Measurements from ENCODE around the gene IRX2. TPM values are rescaled to one million over a fixed set of nuclear protein-coding genes. Genes with fewer than 3 reads are reported as not detected.

The IRX2 gene
- total and polyA plus RNA-seq, 2 donors (not counting 3 experiments of a cell fraction or from before 2014, with no cell fraction given): not detected

- no peak for TF ChIP-seq JUN (IDR thresholded peaks at IDR 0.05; ENCODE audit: borderline replicate concordance, insufficient read depth, insufficient read length, low read depth)
- no peak for TF ChIP-seq POLR2AphosphoS5 (IDR thresholded peaks at IDR 0.05; ENCODE audit: insufficient read depth, low read depth, low read length)
- TF ChIP-seq POLR2A (IDR thresholded peaks at IDR 0.05; ENCODE audit: low read depth, low read length): no peak
- no peak for TF ChIP-seq EZH2 (IDR thresholded peaks at IDR 0.05; ENCODE audit: borderline replicate concordance, low read depth, low read length, severe bottlenecking)
- no peak for TF ChIP-seq FOS (IDR thresholded peaks at IDR 0.05; ENCODE audit: borderline replicate concordance, insufficient read depth, low read length)
- TF ChIP-seq CTCF (IDR thresholded peaks at IDR 0.05; ENCODE audit: extremely low read depth in 1 of 2, insufficient read depth in 1 of 2, low read depth in 1 of 2, low read length in 2 of 2): no peak
- TF ChIP-seq MYC (IDR thresholded peaks at IDR 0.05; ENCODE audit: low read depth, low read length): no peak
- TF ChIP-seq, protein P1, sequence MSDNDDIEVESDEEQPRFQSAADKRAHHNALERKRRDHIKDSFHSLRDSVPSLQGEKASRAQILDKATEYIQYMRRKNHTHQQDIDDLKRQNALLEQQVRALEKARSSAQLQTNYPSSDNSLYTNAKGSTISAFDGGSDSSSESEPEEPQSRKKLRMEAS (IDR thresholded peaks at IDR 0.05; ENCODE audit: insufficient read depth, insufficient read length): no peak
- TF ChIP-seq GATA2 (IDR thresholded peaks at IDR 0.05; ENCODE audit: insufficient read depth, insufficient read length, low read depth, low read length): no peak
- Histone ChIP-seq H3K4me1 (ENCODE audit: control insufficient read depth, extremely low read depth, insufficient read depth, low read length) (no peaks in the 10 kb centered on the region), H3K27me3 (ENCODE audit: control insufficient read depth in 2 of 2, insufficient read depth in 2 of 2, low read length in 2 of 2) (no peaks in the 10 kb centered on the region), H2AFZ (ENCODE audit: low read depth, low read length) (no peak overlapping the region), H3K36me3 (ENCODE audit: control insufficient read depth in 2 of 2, extremely low read depth in 1 of 2, insufficient read depth in 2 of 2, low read length in 2 of 2) (no peaks in the 10 kb centered on the region), H3K27ac (ENCODE audit: insufficient read depth, low read depth, low read length) (no peak overlapping the region), H3K4me3 (replicated peaks in 1 of 3; ENCODE audit: insufficient read depth in 1 of 3, low read depth in 1 of 3, low read length in 3 of 3) (no peak overlapping the region), H3K9ac (replicated peaks; ENCODE audit: extremely low read depth, insufficient read depth, low read length) (no peak overlapping the region), H3K79me2 (ENCODE audit: control insufficient read depth, insufficient read depth, low read length) (no peaks in the 10 kb centered on the region), H3K9me3 (replicated peaks; ENCODE audit: control insufficient read depth, insufficient read depth, low read length) (peaks cover 9% of the 10 kb centered on the region), H4K20me1 (replicated peaks; ENCODE audit: control insufficient read depth, extremely low read depth, insufficient read depth, low read length) (no peaks in the 10 kb centered on the region), H3K9me1 (replicated peaks; ENCODE audit: control insufficient read depth, extremely low read depth, insufficient read depth, low read length) (no peaks in the 10 kb centered on the region), H3K4me2 (ENCODE audit: insufficient read depth, low read length) (no peak overlapping the region)
- no TSS peak for BruUV-seq (replicated peaks)
- DNase-seq (ENCODE audit: low read depth, low spot score): no peak
- CTCF ChIA-PET: no interaction called here
- FAIRE-seq: no peak
- intact Hi-C loops (cut with micrococcal nuclease) (no loop called here), dilution Hi-C loops (cut with MboI; ENCODE audit: extremely low pct_ligation_motif_present, low sequenced_read_pairs) (no loop called here)
- POLR2A ChIA-PET: no interaction called here
Observed at GRCh38 chr5:2719332-2719731, 32.1 kb downstream of the IRX2 start.
